Measurements from ENCODE around the gene LRRC4.

- TF ChIP-seq, protein P1, sequence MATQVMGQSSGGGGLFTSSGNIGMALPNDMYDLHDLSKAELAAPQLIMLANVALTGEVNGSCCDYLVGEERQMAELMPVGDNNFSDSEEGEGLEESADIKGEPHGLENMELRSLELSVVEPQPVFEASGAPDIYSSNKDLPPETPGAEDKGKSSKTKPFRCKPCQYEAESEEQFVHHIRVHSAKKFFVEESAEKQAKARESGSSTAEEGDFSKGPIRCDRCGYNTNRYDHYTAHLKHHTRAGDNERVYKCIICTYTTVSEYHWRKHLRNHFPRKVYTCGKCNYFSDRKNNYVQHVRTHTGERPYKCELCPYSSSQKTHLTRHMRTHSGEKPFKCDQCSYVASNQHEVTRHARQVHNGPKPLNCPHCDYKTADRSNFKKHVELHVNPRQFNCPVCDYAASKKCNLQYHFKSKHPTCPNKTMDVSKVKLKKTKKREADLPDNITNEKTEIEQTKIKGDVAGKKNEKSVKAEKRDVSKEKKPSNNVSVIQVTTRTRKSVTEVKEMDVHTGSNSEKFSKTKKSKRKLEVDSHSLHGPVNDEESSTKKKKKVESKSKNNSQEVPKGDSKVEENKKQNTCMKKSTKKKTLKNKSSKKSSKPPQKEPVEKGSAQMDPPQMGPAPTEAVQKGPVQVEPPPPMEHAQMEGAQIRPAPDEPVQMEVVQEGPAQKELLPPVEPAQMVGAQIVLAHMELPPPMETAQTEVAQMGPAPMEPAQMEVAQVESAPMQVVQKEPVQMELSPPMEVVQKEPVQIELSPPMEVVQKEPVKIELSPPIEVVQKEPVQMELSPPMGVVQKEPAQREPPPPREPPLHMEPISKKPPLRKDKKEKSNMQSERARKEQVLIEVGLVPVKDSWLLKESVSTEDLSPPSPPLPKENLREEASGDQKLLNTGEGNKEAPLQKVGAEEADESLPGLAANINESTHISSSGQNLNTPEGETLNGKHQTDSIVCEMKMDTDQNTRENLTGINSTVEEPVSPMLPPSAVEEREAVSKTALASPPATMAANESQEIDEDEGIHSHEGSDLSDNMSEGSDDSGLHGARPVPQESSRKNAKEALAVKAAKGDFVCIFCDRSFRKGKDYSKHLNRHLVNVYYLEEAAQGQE (IDR thresholded peaks at IDR 0.05; ENCODE audit: insufficient replicate concordance, low read depth): no peak
- TF ChIP-seq, protein P2, sequence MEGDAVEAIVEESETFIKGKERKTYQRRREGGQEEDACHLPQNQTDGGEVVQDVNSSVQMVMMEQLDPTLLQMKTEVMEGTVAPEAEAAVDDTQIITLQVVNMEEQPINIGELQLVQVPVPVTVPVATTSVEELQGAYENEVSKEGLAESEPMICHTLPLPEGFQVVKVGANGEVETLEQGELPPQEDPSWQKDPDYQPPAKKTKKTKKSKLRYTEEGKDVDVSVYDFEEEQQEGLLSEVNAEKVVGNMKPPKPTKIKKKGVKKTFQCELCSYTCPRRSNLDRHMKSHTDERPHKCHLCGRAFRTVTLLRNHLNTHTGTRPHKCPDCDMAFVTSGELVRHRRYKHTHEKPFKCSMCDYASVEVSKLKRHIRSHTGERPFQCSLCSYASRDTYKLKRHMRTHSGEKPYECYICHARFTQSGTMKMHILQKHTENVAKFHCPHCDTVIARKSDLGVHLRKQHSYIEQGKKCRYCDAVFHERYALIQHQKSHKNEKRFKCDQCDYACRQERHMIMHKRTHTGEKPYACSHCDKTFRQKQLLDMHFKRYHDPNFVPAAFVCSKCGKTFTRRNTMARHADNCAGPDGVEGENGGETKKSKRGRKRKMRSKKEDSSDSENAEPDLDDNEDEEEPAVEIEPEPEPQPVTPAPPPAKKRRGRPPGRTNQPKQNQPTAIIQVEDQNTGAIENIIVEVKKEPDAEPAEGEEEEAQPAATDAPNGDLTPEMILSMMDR (IDR thresholded peaks at IDR 0.05; ENCODE audit: insufficient read depth, low read length): no peak
- TF ChIP-seq POLR2AphosphoS5 (IDR thresholded peaks at IDR 0.05; ENCODE audit: low read depth): no peak
These were observed 27.4 kb downstream of the LRRC4 start for GRCh38 chr7:128003787-128004186.
